HG03520 (cell line): ENCODE measurements around the gene CDC42BPA.
"Not testable (repeated sequence)": the region's sequence is repeated elsewhere in the genome, so short reads cannot be mapped to it uniquely, and the experiment has no call there.

Experiments used
- ATAC-seq: cut with Tn5 transposase; IDR thresholded peaks from one replicate; pipeline ENCODE4 v1.9.1; 2021; ENCODE audit warnings: mild to moderate bottlenecking, moderate library complexity; ENCODE audit not compliant: unreplicated experiment

Gene CDC42BPA

GRCh38 chr1:227318016-227318852 is at the start of gene CDC42BPA:
Gene CDC42BPA (minus strand): TSS chr1:227318492. CDS start chr1:227317182, 1,310 bp downstream.
- ATAC-seq = peak; percentile 45

- ATAC-seq = no peak
These were observed 49.7 kb upstream of the CDC42BPA start for GRCh38 chr1:227368009-227368408.

- no peak for ATAC-seq
These were observed 47.5 kb upstream of the CDC42BPA start for GRCh38 chr1:227365473-227366431.

- ATAC-seq = no peak
These were observed 46.4 kb upstream of the CDC42BPA start for GRCh38 chr1:227364657-227365056.

GRCh38 chr1:227363825-227364224 is 45.5 kb upstream of the CDC42BPA start:
- ATAC-seq = no peak

GRCh38 chr1:227362039-227362438 is 43.7 kb upstream of the CDC42BPA start:
- ATAC-seq = no peak

- ATAC-seq = no peak
These were observed 39.6 kb upstream of the CDC42BPA start for GRCh38 chr1:227357927-227358302.

GRCh38 chr1:227357171-227357926 is 39.1 kb upstream of the CDC42BPA start:
- no peak for ATAC-seq

- ATAC-seq = no peak
These were observed 38.4 kb upstream of the CDC42BPA start for GRCh38 chr1:227356620-227357146.

- ATAC-seq = no peak
These were observed 37.4 kb upstream of the CDC42BPA start for GRCh38 chr1:227355542-227356245.

GRCh38 chr1:227353186-227353585 is 34.9 kb upstream of the CDC42BPA start:
- ATAC-seq = no peak

GRCh38 chr1:227352164-227352563 is 33.9 kb upstream of the CDC42BPA start:
- ATAC-seq = not testable (repeated sequence)

GRCh38 chr1:227351443-227351842 is 33.2 kb upstream of the CDC42BPA start:
- no peak for ATAC-seq

- no peak for ATAC-seq
These were observed 31.7 kb upstream of the CDC42BPA start for GRCh38 chr1:227349967-227350366.

- ATAC-seq = no peak
These were observed 25.6 kb upstream of the CDC42BPA start for GRCh38 chr1:227343727-227344551.

- ATAC-seq = no peak
These were observed 24.9 kb upstream of the CDC42BPA start for GRCh38 chr1:227343206-227343605.

- no peak for ATAC-seq
These were observed 24.0 kb upstream of the CDC42BPA start for GRCh38 chr1:227342075-227342829.

GRCh38 chr1:227336136-227336535 is 17.8 kb upstream of the CDC42BPA start:
- ATAC-seq = not testable (repeated sequence)
